Mesendoderm (in vitro differentiated cells): ENCODE data around the gene CR2.
"Not testable (repeated sequence)": the region's sequence is repeated elsewhere in the genome, so short reads cannot be mapped to it uniquely, and the experiment has no call there.

Experiments used
- DNase-seq: peaks from one replicate; pipeline ENCODE4 v3.0.0; 2013
- H2AK5ac ChIP-seq: 2 replicates; pipeline ENCODE4 v1.6.1; 2013; ENCODE audit warnings: low read length, inconsistent platforms
- H2BK120ac ChIP-seq: 2 replicates; pipeline ENCODE4 v1.6.1; 2013; ENCODE audit warnings: low read depth, mild to moderate bottlenecking, low read length, moderate library complexity, mixed read lengths
- H2BK15ac ChIP-seq: replicated peaks from 2 replicates; pipeline ENCODE4 v1.6.1; 2013; ENCODE audit warnings: low read depth, mild to moderate bottlenecking, moderate library complexity
- H2BK5ac ChIP-seq: 2 replicates; pipeline ENCODE4 v1.6.1; 2013; ENCODE audit warnings: low read length, inconsistent platforms
- H3K18ac ChIP-seq: 2 replicates; pipeline ENCODE4 v1.6.1; 2013; ENCODE audit warnings: mild to moderate bottlenecking, low read length, mixed read lengths
- H3K23ac ChIP-seq: one replicate; pipeline ENCODE4 v1.6.1; 2013; ENCODE audit warnings: low read length
- H3K27ac ChIP-seq: 2 replicates; pipeline ENCODE4 v1.5.1; 2013; ENCODE audit warnings: low read depth, mild to moderate bottlenecking, inconsistent platforms, low read length, moderate library complexity
- H3K27me3 ChIP-seq: 2 replicates; pipeline ENCODE4 v1.6.1; 2013; ENCODE audit warnings: low read length, control low read depth, mild to moderate bottlenecking, inconsistent platforms; ENCODE audit not compliant: insufficient read depth, poor library complexity
- H3K36me3 ChIP-seq: 2 replicates; pipeline ENCODE4 v1.6.1; 2013; ENCODE audit warnings: low read length, inconsistent platforms; ENCODE audit not compliant: control insufficient read depth, insufficient read depth
- H3K4ac ChIP-seq: one replicate; pipeline ENCODE4 v1.6.1; 2013; ENCODE audit warnings: low read depth, mild to moderate bottlenecking, low read length, moderate library complexity
- H3K4me1 ChIP-seq: 2 replicates; pipeline ENCODE4 v1.6.1; 2013; ENCODE audit warnings: low read depth, low read length, inconsistent platforms; ENCODE audit not compliant: control insufficient read depth
- H3K4me2 ChIP-seq: 2 replicates; pipeline ENCODE4 v1.6.1; 2013; ENCODE audit warnings: low read length
- H3K4me3 ChIP-seq: 2 replicates; pipeline ENCODE4 v1.5.1; 2013; ENCODE audit warnings: mild to moderate bottlenecking, low read length
- H3K56ac ChIP-seq: one replicate; pipeline ENCODE4 v1.6.1; 2013; ENCODE audit warnings: low read length
- H3K79me1 ChIP-seq: 2 replicates; pipeline ENCODE4 v1.6.1; 2013; ENCODE audit warnings: low read length, inconsistent platforms
- H3K79me2 ChIP-seq: 2 replicates; pipeline ENCODE4 v1.6.1; 2013; ENCODE audit warnings: mild to moderate bottlenecking, low read length; ENCODE audit not compliant: control insufficient read depth, insufficient read depth
- H3K9ac ChIP-seq: 2 replicates; pipeline ENCODE4 v1.6.1; 2013; ENCODE audit warnings: low read length, inconsistent platforms
- H4K5ac ChIP-seq: one replicate; pipeline ENCODE4 v1.6.1; 2013; ENCODE audit warnings: low read length
- H4K8ac ChIP-seq: one replicate; pipeline ENCODE4 v1.6.1; 2013; ENCODE audit warnings: low read depth, mild to moderate bottlenecking, control low read depth, low read length, moderate library complexity
- WGBS: extraction: QIAGEN DNeasy Blood & Tissue Kit; methylation state at CpG from one replicate; pipeline ENCODE4 v1.1.7; 2013; ENCODE audit warnings: low lambda C conversion rate, missing lambda C conversion rate; ENCODE audit not compliant: insufficient coverage; ENCODE audit errors: extremely low coverage; 5-methylcytosine and 5-hydroxymethylcytosine counted together

Gene CR2

GRCh38 chr1:207433435-207433834 is 20.7 kb upstream of the CR2 start:
- Histone ChIP-seq H2BK5ac (no peak overlapping the region), H4K8ac (no peak overlapping the region), H3K79me2 (no peaks in the 10 kb centered on the region), H3K36me3 (no peaks in the 10 kb centered on the region), H3K27me3 (no peaks in the 10 kb centered on the region), H3K4me3 (no peak overlapping the region), H3K27ac (no peak overlapping the region), H3K4me1 (no peaks in the 10 kb centered on the region), H3K4ac (no peak overlapping the region), H2BK15ac (no peak overlapping the region), H3K56ac (no peak overlapping the region), H3K79me1 (no peaks in the 10 kb centered on the region), H3K23ac (no peak overlapping the region), H3K18ac (no peak overlapping the region), H3K9ac (no peak overlapping the region), H4K5ac (no peak overlapping the region), H2AK5ac (no peak overlapping the region), H3K4me2 (no peak overlapping the region), H2BK120ac (no peak overlapping the region)
- DNase-seq, result no peak
- no CpG with 5 or more reads among the region's 3 CpGs for WGBS

GRCh38 chr1:207436746-207437145 is 17.4 kb upstream of the CR2 start:
- H2BK15ac ChIP-seq, H3K23ac ChIP-seq, DNase-seq, H2AK5ac ChIP-seq, H3K79me2 ChIP-seq, H3K79me1 ChIP-seq, H3K4ac ChIP-seq, H4K5ac ChIP-seq, H3K36me3 ChIP-seq, H3K56ac ChIP-seq, H3K4me2 ChIP-seq, H3K9ac ChIP-seq, H2BK5ac ChIP-seq, H4K8ac ChIP-seq, H3K18ac ChIP-seq, H3K27me3 ChIP-seq, H3K4me3 ChIP-seq, H2BK120ac ChIP-seq, H3K4me1 ChIP-seq, H3K27ac ChIP-seq: not testable (repeated sequence)
- no CpG with 5 or more reads among the region's 3 CpGs for WGBS

- H2BK120ac ChIP-seq, result no peak overlapping the region
- H3K4ac ChIP-seq, result no peak overlapping the region
- DNase-seq, result no peak
Observed at GRCh38 chr1:207440626-207441025, 13.5 kb upstream of the CR2 start.

DNA sequence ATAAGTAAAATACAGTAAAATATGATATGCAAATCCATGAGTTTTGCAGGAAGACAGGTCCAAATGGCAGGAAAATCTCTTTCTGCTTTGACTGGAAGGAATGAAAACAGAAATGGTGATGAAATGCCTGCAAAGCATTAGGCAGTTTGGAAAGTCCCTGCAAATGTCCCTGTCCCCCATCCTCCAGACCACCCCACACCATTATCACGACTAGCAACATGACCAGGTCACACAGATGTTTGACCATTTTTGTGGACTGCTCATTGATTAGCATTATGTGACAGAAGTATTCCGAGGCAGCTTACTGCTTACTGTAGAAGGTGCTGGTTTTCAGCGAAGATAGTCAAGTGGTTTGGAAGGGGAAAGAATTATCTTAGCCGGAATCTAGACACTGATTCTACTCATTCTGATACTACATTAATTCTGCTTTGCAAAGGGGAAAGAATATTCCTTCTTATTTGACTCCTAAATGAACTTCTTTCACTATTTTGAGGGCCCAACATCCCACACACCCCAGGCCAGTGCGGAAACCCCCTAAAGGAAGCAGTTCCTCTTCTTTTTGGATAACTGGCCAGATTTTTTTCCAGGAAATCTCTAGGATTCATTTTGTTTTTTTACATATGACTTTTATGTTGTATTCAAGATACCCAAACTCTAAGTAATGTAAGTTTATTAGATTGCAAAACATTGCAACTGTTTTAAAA is 9.5 kb upstream of the CR2 start:
- H3K36me3 ChIP-seq, result no peaks in the 10 kb centered on the region
- no peak overlapping the region for H2AK5ac ChIP-seq
- H3K18ac ChIP-seq, result no peak overlapping the region
- no peak overlapping the region for H3K4ac ChIP-seq
- H3K9ac ChIP-seq, result no peak overlapping the region
- no peaks in the 10 kb centered on the region for H3K79me1 ChIP-seq
- H3K27ac ChIP-seq, result no peak overlapping the region
- no peak overlapping the region for H3K56ac ChIP-seq
- H2BK120ac ChIP-seq, result no peak overlapping the region
- H3K4me1 ChIP-seq, result no peaks in the 10 kb centered on the region
- no peaks in the 10 kb centered on the region for H3K79me2 ChIP-seq
- H3K23ac ChIP-seq, result no peak overlapping the region
- DNase-seq, result no peak
- H3K27me3 ChIP-seq, result no peaks in the 10 kb centered on the region
- H4K5ac ChIP-seq, result no peak overlapping the region
- H3K4me2 ChIP-seq, result no peak overlapping the region
- WGBS, result no CpG with 5 or more reads among the region's 5 CpGs
- H2BK5ac ChIP-seq, result no peak overlapping the region
- H2BK15ac ChIP-seq, result no peak overlapping the region
- no peak overlapping the region for H4K8ac ChIP-seq
- no peak overlapping the region for H3K4me3 ChIP-seq

More at GRCh38 chr1:207440626-207441025, 13.5 kb upstream of the CR2 start:
- WGBS, result no CpG with 5 or more reads among the region's 2 CpGs
- Histone ChIP-seq H4K8ac (no peak overlapping the region), H3K4me2 (no peak overlapping the region), H2AK5ac (no peak overlapping the region), H3K27ac (no peak overlapping the region), H3K23ac (no peak overlapping the region), H3K9ac (no peak overlapping the region), H3K18ac (no peak overlapping the region), H3K56ac (no peak overlapping the region), H2BK5ac (no peak overlapping the region), H3K79me2 (no peaks in the 10 kb centered on the region), H3K79me1 (no peaks in the 10 kb centered on the region), H3K27me3 (no peaks in the 10 kb centered on the region), H3K36me3 (no peaks in the 10 kb centered on the region), H4K5ac (no peak overlapping the region), H3K4me1 (no peaks in the 10 kb centered on the region), H2BK15ac (no peak overlapping the region), H3K4me3 (no peak overlapping the region)

- H3K36me3 ChIP-seq, result no peaks in the 10 kb centered on the region
- no peak overlapping the region for H2BK15ac ChIP-seq
- no peaks in the 10 kb centered on the region for H3K4me1 ChIP-seq
- no peak for DNase-seq
- H3K9ac ChIP-seq, result no peak overlapping the region
- no peak overlapping the region for H3K4ac ChIP-seq
- H2BK120ac ChIP-seq, result no peak overlapping the region
- no peak overlapping the region for H4K5ac ChIP-seq
- no peak overlapping the region for H2BK5ac ChIP-seq
- H2AK5ac ChIP-seq, result no peak overlapping the region
- no peak overlapping the region for H4K8ac ChIP-seq
- peaks cover 8% of the 10 kb centered on the region for H3K27me3 ChIP-seq
- H3K4me2 ChIP-seq, result no peak overlapping the region
- no peaks in the 10 kb centered on the region for H3K79me2 ChIP-seq
- H3K18ac ChIP-seq, result no peak overlapping the region
- WGBS, result no CpG with 5 or more reads among the region's 1 CpG
- H3K79me1 ChIP-seq, result no peaks in the 10 kb centered on the region
- H3K23ac ChIP-seq, result no peak overlapping the region
- H3K27ac ChIP-seq, result no peak overlapping the region
- H3K4me3 ChIP-seq, result no peak overlapping the region
- H3K56ac ChIP-seq, result no peak overlapping the region
Observed at GRCh38 chr1:207453710-207454045, 450 bp upstream of the CR2 start.

GRCh38 chr1:207455183-207455754 is 1.1 kb downstream of the CR2 start:
- Histone ChIP-seq H2BK5ac (no peak overlapping the region), H3K23ac (no peak overlapping the region), H3K56ac (no peak overlapping the region), H3K4me2 (no peak overlapping the region), H3K27ac (no peak overlapping the region), H3K9ac (no peak overlapping the region), H3K79me2 (no peaks in the 10 kb centered on the region), H3K36me3 (no peaks in the 10 kb centered on the region), H2BK15ac (no peak overlapping the region), H3K18ac (no peak overlapping the region), H3K79me1 (no peaks in the 10 kb centered on the region), H2AK5ac (no peak overlapping the region), H2BK120ac (no peak overlapping the region), H4K5ac (no peak overlapping the region), H3K4me3 (no peak overlapping the region), H3K27me3 (peaks cover 8% of the 10 kb centered on the region), H3K4me1 (no peaks in the 10 kb centered on the region), H4K8ac (no peak overlapping the region), H3K4ac (no peak overlapping the region)
- DNase-seq, result no peak
- no CpG with 5 or more reads among the region's 6 CpGs for WGBS
